PC-9 (cell line): ENCODE measurements around the gene INVS. TPM values are rescaled to one million over a fixed set of nuclear protein-coding genes. Genes with fewer than 3 reads are reported as not detected.

ENCODE experiments used
- BruUV-seq: library from RNA; stranded (reverse); fragments of 400-500 nt; replicated peaks from 2 replicates; lab custom pipeline; 2021; lab: Mats Ljungman, UMichigan
- CTCF ChIA-PET: fragments of 300-600 bp; sonication (Branson Sonifier 250); formaldehyde crosslinking; loops from one replicate; lab custom pipeline; 2022; ENCODE audit warnings: antibody characterized with exemption; lab: Charles Lee
- POLR2A ChIA-PET: fragments of 300-600 bp; sonication (Branson Sonifier 250); formaldehyde crosslinking; loops from one replicate; lab custom pipeline; 2022; ENCODE audit warnings: antibody characterized with exemption; ENCODE audit not compliant: unreplicated experiment; lab: Charles Lee
- DNase-seq, 2 experiments: peaks; one replicate each; pipeline versions ENCODE4 v3.0.0 to v3.0.0-alpha.2; 2015 to 2022; ENCODE audit warnings: mixed read lengths in 1 of 2
- H2AFZ ChIP-seq: fragments of 200-600 bp; sonication (generic); 2 replicates; pipeline ENCODE4 v1.8.1; 2017; ENCODE audit warnings: antibody characterized with exemption
- H3F3A ChIP-seq: fragments of 200-600 bp; sonication (generic); 2 replicates; pipeline ENCODE4 v1.8.1; 2017; ENCODE audit warnings: antibody characterized with exemption, mild to moderate bottlenecking, low read depth; ENCODE audit not compliant: insufficient read depth
- H3K27ac ChIP-seq: fragments of 200-600 bp; sonication (generic); 2 replicates; pipeline ENCODE4 v1.6.1; 2016; ENCODE audit warnings: mixed run types
- H3K27me3 ChIP-seq: fragments of 200-600 bp; sonication (generic); 2 replicates; pipeline ENCODE4 v1.6.1; 2016; ENCODE audit warnings: low read depth, mixed run types; ENCODE audit not compliant: insufficient read depth
- H3K36me3 ChIP-seq: fragments of 200-600 bp; sonication (generic); 2 replicates; pipeline ENCODE4 v1.6.1; 2016; ENCODE audit warnings: low read depth, mixed run types
- H3K4me1 ChIP-seq: fragments of 200-600 bp; sonication (generic); replicated peaks from 2 replicates; pipeline ENCODE4 v1.6.1; 2016; ENCODE audit warnings: mixed run types; ENCODE audit not compliant: insufficient read depth
- H3K4me2 ChIP-seq: fragments of 200-600 bp; sonication (generic); 2 replicates; pipeline ENCODE4 v1.6.1; 2017; ENCODE audit warnings: mixed run types
- H3K4me3 ChIP-seq: fragments of 200-600 bp; sonication (generic); 2 replicates; pipeline ENCODE4 v1.6.1; 2016; ENCODE audit warnings: mixed run types
- H3K79me2 ChIP-seq: fragments of 200-600 bp; sonication (generic); 2 replicates; pipeline ENCODE4 v1.6.1; 2017; ENCODE audit warnings: low read depth, mixed run types
- H3K9me2 ChIP-seq: fragments of 200-600 bp; sonication (generic); 2 replicates; pipeline ENCODE4 v1.8.1; 2017; ENCODE audit warnings: mild to moderate bottlenecking; ENCODE audit not compliant: insufficient read depth
- H3K9me3 ChIP-seq: fragments of 200-600 bp; sonication (generic); 2 replicates; pipeline ENCODE4 v1.8.1; 2016; ENCODE audit warnings: low read depth; ENCODE audit not compliant: insufficient read depth
- H4K20me1 ChIP-seq: fragments of 200-600 bp; sonication (generic); 2 replicates; pipeline ENCODE4 v1.8.1; 2017; ENCODE audit not compliant: insufficient read depth
- CTCF ChIP-seq: fragments of 200-600 bp; sonication (generic); conservative IDR thresholded peaks from 2 replicates; pipeline ENCODE4 v1.6.1; 2017; ENCODE audit warnings: mixed run types, antibody characterized with exemption, mild to moderate bottlenecking, moderate library complexity
- EZH2 ChIP-seq: fragments of 200-600 bp; sonication (generic); IDR thresholded peaks from 2 replicates; pipeline ENCODE4 v1.8.0; 2017; ENCODE audit warnings: antibody characterized with exemption, low read depth
- intact Hi-C: fragments of 100-400 bp; cut with micrococcal nuclease; formaldehyde crosslinking; loops from one replicate; pipeline ENCODE4 v1.10.0; 2022; ENCODE audit not compliant: unreplicated experiment
- total RNA-seq: library from RNA; stranded (reverse); gene quantifications from 2 replicates; pipeline ENCODE4 v1.2.3, GENCODE V29; 2021

The INVS gene
- total RNA-seq, 1 experiment from 2014 or later, result 24.0 TPM

GRCh38 chr9:100100146-100100667 lies 1.2 kb downstream of the INVS start:
- Histone ChIP-seq H3K9me3 (no peaks in the 10 kb centered on the region), H3K4me3 (peak overlapping the region; percentile 87; the same call in 1 of the 2 replicates), H4K20me1 (peaks cover 18% of the 10 kb centered on the region), H3K27ac (peak overlapping the region; percentile 25; the same call in 1 of the 2 replicates), H3K4me1 (peaks cover 20% of the 10 kb centered on the region), H2AFZ (peak overlapping the region; percentile 89), H3K27me3 (no peaks in the 10 kb centered on the region), H3F3A (peaks cover 10% of the 10 kb centered on the region; the same call in 1 of the 2 replicates), H3K36me3 (peaks cover 9% of the 10 kb centered on the region), H3K4me2 (peak overlapping the region; percentile 88), H3K9me2 (no peaks in the 10 kb centered on the region), H3K79me2 (peaks cover 43% of the 10 kb centered on the region)
- ChIA-PET POLR2A (no interaction called here), CTCF (no interaction called here)
- TF ChIP-seq EZH2 (no peak), CTCF (no peak)
- DNase-seq, result no peak
- no TSS peak for BruUV-seq
- intact Hi-C loops, result no loop called here

GRCh38 chr9:100101608-100102007 lies 2.6 kb downstream of the INVS start:
- BruUV-seq, result TSS peak; percentile 2
- Histone ChIP-seq H3F3A (peaks cover 10% of the 10 kb centered on the region; the same call in 1 of the 2 replicates), H3K9me3 (no peaks in the 10 kb centered on the region), H4K20me1 (peaks cover 12% of the 10 kb centered on the region), H3K27ac (no peak overlapping the region), H3K4me3 (no peak overlapping the region), H3K4me2 (no peak overlapping the region), H3K4me1 (peaks cover 16% of the 10 kb centered on the region), H3K36me3 (peaks cover 13% of the 10 kb centered on the region), H3K27me3 (no peaks in the 10 kb centered on the region), H2AFZ (no peak overlapping the region), H3K9me2 (no peaks in the 10 kb centered on the region), H3K79me2 (peaks cover 29% of the 10 kb centered on the region)
- intact Hi-C loops, result no loop called here
- ChIA-PET POLR2A (interaction anchor here (0.7 kb wide), 1 partner anchor 56 kb away, joined by 7 read pairs; no protein-coding TSS in a partner anchor), CTCF (no interaction called here)
- DNase-seq, result no peak
- TF ChIP-seq CTCF (no peak), EZH2 (no peak)

GRCh38 chr9:100104314-100104713 lies 5.3 kb downstream of the INVS start:
- Histone ChIP-seq H4K20me1 (no peaks in the 10 kb centered on the region), H3K27me3 (no peaks in the 10 kb centered on the region), H3K27ac (no peak overlapping the region), H3K36me3 (peaks cover 13% of the 10 kb centered on the region), H3K79me2 (peaks cover 10% of the 10 kb centered on the region), H3K4me1 (peaks cover 5% of the 10 kb centered on the region; the same call in 1 of the 2 replicates), H3F3A (no peaks in the 10 kb centered on the region), H3K9me2 (no peaks in the 10 kb centered on the region), H2AFZ (no peak overlapping the region), H3K9me3 (no peaks in the 10 kb centered on the region), H3K4me2 (no peak overlapping the region), H3K4me3 (no peak overlapping the region)
- ChIA-PET CTCF (no interaction called here), POLR2A (no interaction called here)
- BruUV-seq, result no TSS peak
- DNase-seq, result no peak
- intact Hi-C loops, result no loop called here
- TF ChIP-seq EZH2 (no peak), CTCF (no peak)
